Astrocyte of the cerebellum (primary cell): Measurements from ENCODE around the gene PDE3B.

ENCODE experiments used
- DNase-seq: peaks from one replicate; pipeline ENCODE4 v3.0.0-alpha.2; 2011; ENCODE audit warnings: low read depth
- H3K4me3 ChIP-seq: 2 replicates; pipeline ENCODE4 v1.5.1; 2011; ENCODE audit warnings: mild to moderate bottlenecking, low read depth, low read length, moderate library complexity
- CTCF ChIP-seq: IDR thresholded peaks from 2 replicates; pipeline ENCODE4 v1.5.1; 2012; ENCODE audit warnings: low read length, low read depth, moderate library complexity, mild to moderate bottlenecking; ENCODE audit errors: missing control alignments
- in situ Hi-C: cut with HindIII; loops from 2 replicates; pipeline ENCODE4 v1.10.0; 2017; ENCODE audit warnings: low sequenced_read_pairs

Gene PDE3B

GRCh38 chr11:14809466-14809865 lies 165.9 kb downstream of the PDE3B start:
- TF ChIP-seq CTCF, result no peak
- DNase-seq, result no peak
- H3K4me3 ChIP-seq, result no peak overlapping the region
- in situ Hi-C loops, result no loop called here

DNA sequence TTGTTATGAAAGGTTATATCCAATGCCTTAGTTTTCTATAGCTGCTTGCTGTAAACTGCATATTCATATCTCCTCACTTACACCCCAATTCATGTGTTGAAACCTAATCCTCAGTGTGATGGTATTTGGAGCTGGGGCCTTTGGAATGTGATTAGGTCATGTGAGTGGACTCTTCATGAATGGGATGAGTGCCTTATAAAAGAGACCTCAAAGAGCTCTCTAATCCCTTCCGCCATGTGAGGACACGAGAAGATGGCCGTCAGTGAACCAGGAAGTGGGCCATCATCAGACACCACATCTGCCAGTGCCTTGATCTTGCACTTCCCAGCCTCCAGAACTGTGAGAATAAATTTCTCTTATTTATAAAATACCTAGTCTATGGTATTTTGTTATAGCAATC lies 169.2 kb downstream of the PDE3B start:
- H3K4me3 ChIP-seq, result no peak overlapping the region
- TF ChIP-seq CTCF, result no peak
- no peak for DNase-seq
- in situ Hi-C loops, result no loop called here

DNA sequence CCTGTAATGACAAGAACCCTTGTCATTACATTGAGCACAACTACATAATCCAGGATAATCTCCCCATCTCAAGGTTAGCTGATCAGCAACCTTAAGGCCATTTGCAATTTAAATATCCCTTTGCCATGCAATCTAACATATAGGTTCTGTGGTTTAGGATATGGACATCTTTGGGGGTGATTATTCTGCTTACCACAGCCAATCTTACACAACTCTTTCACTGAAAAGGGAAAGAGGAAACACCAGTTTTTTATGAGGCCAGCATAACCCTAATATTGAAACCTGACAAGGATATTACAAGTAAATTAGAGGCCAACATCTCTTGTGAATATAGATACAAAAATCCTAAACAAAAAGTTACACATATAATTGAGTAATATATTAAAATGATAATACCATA lies 169.9 kb downstream of the PDE3B start:
- no peak overlapping the region for H3K4me3 ChIP-seq
- DNase-seq, result no peak
- in situ Hi-C loops, result no loop called here
- no peak for TF ChIP-seq CTCF

DNA sequence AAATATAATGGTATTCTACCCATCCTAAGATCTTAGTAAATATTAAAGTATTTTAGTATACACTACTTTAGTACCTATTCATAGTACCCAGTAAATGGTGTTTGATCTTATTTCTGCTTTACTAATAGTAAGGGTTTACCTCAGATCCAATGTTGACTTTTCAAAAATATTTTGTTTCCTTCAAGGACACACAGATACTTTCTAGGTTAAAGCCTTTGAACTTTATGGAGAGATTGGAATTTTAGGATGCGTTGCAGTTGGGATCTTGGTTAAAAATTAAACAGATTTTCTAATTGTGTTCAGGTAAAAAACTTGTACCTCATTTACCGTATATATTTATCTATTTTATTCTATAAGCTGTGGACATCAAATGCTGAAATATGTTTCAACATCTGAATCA lies 175.2 kb downstream of the PDE3B start:
- in situ Hi-C loops, result no loop called here
- no peak for TF ChIP-seq CTCF
- no peak for DNase-seq
- H3K4me3 ChIP-seq, result no peak overlapping the region

- TF ChIP-seq CTCF, result no peak
- no peak for DNase-seq
- H3K4me3 ChIP-seq, result no peak overlapping the region
- in situ Hi-C loops, result no loop called here
Observed at GRCh38 chr11:14819596-14819995, 176.0 kb downstream of the PDE3B start.

GRCh38 chr11:14821031-14821430 lies 177.4 kb downstream of the PDE3B start:
- in situ Hi-C loops, result no loop called here
- no peak overlapping the region for H3K4me3 ChIP-seq
- TF ChIP-seq CTCF, result no peak
- DNase-seq, result no peak

- in situ Hi-C loops, result no loop called here
Observed at GRCh38 chr11:14826600-14826999, 183.0 kb downstream of the PDE3B start.

More at GRCh38 chr11:14826600-14826999, 183.0 kb downstream of the PDE3B start:
- no peak for TF ChIP-seq CTCF
- H3K4me3 ChIP-seq, result no peak overlapping the region
- DNase-seq, result no peak
